H1 (cell line): ENCODE results near the gene HYAL1. TPM values are rescaled to one million over a fixed set of nuclear protein-coding genes. Genes with fewer than 3 reads are reported as not detected.

Source experiments
- BACH1 ChIP-seq: IDR thresholded peaks from 2 replicates; pipeline ENCODE4 v1.6.1; 2012; ENCODE audit warnings: low read length, improper control_type of control experiment
- CHD1 ChIP-seq: IDR thresholded peaks from 2 replicates; pipeline ENCODE4 v1.6.1; 2012; ENCODE audit warnings: low read depth, low read length, improper control_type of control experiment
- CHD2 ChIP-seq: IDR thresholded peaks from 2 replicates; pipeline ENCODE4 v1.6.1; 2012; ENCODE audit warnings: low read length, improper control_type of control experiment
- EZH2 ChIP-seq: fragments of 200-600 bp; sonication (generic); IDR thresholded peaks from 2 replicates; pipeline ENCODE4 v1.7.1; 2012; ENCODE audit warnings: low read depth, mild to moderate bottlenecking, moderate library complexity, low read length, inconsistent platforms; ENCODE audit not compliant: severe bottlenecking
- GTF2F1 ChIP-seq: IDR thresholded peaks from 2 replicates; pipeline ENCODE4 v1.6.1; 2012; ENCODE audit warnings: low read depth, low read length, improper control_type of control experiment, borderline replicate concordance
- HDAC6 ChIP-seq: IDR thresholded peaks from one replicate; pipeline ENCODE4 v1.7.1; 2012; ENCODE audit warnings: low read depth, mild to moderate bottlenecking, inconsistent platforms, low read length, moderate library complexity
- KDM1A ChIP-seq: fragments of 200-600, 300-600 bp; sonication (generic); IDR thresholded peaks from 2 replicates; pipeline ENCODE4 v1.7.1; 2016; ENCODE audit warnings: mild to moderate bottlenecking, low read length, borderline replicate concordance
- KDM5A ChIP-seq: fragments of 200-600 bp; IDR thresholded peaks from 2 replicates; pipeline ENCODE4 v1.7.1; 2012; ENCODE audit warnings: mild to moderate bottlenecking, low read length, inconsistent platforms, mixed read lengths
- NANOG ChIP-seq: IDR thresholded peaks from 2 replicates; pipeline ENCODE4 v1.6.1; 2011; ENCODE audit warnings: low read length, low read depth, mild to moderate bottlenecking, inconsistent platforms; ENCODE audit not compliant: insufficient read depth, poor library complexity, severe bottlenecking
- POLR2AphosphoS5 ChIP-seq: IDR thresholded peaks from 2 replicates; pipeline ENCODE4 v1.6.1; 2011; ENCODE audit warnings: low read depth, low read length
- POU5F1 ChIP-seq: IDR thresholded peaks from 2 replicates; pipeline ENCODE4 v1.6.1; 2011; ENCODE audit warnings: low read depth, mild to moderate bottlenecking, low read length, moderate library complexity
- RFX5 ChIP-seq: IDR thresholded peaks from 2 replicates; pipeline ENCODE4 v1.6.1; 2011; ENCODE audit warnings: low read depth, low read length, improper control_type of control experiment, borderline replicate concordance
- RNF2 ChIP-seq: fragments of 200-900, 300-1000 bp; sonication (generic); IDR thresholded peaks from 2 replicates; pipeline ENCODE4 v1.7.1; 2016; ENCODE audit warnings: borderline replicate concordance, low read depth, mild to moderate bottlenecking, antibody characterized with exemption, low read length; ENCODE audit not compliant: poor library complexity, severe bottlenecking; ENCODE audit errors: missing control alignments
- RXRA ChIP-seq: IDR thresholded peaks from 2 replicates; pipeline ENCODE4 v1.6.1; 2011; ENCODE audit warnings: low read depth, mild to moderate bottlenecking, low read length, moderate library complexity; ENCODE audit not compliant: insufficient read depth
- SIX5 ChIP-seq: IDR thresholded peaks from 2 replicates; pipeline ENCODE4 v1.6.1; 2011; ENCODE audit warnings: mild to moderate bottlenecking, low read depth, low read length
- SP1 ChIP-seq: IDR thresholded peaks from 2 replicates; pipeline ENCODE4 v1.6.1; 2011; ENCODE audit warnings: low read depth, low read length
- SP4 ChIP-seq: IDR thresholded peaks from 2 replicates; pipeline ENCODE4 v1.6.1; 2012; ENCODE audit warnings: low read length, inconsistent platforms
- SUZ12 ChIP-seq: fragments of 200-600 bp; sonication (generic); IDR thresholded peaks from 2 replicates; pipeline ENCODE4 v1.6.1; 2012; ENCODE audit warnings: mild to moderate bottlenecking, inconsistent platforms, low read length, moderate library complexity, mixed read lengths
- TAF7 ChIP-seq: optimal IDR thresholded peaks from 2 replicates; pipeline ENCODE3; 2011; ENCODE audit warnings: low read depth, mild to moderate bottlenecking, inconsistent platforms, low read length, moderate library complexity, borderline replicate concordance
- TCF12 ChIP-seq: IDR thresholded peaks from 2 replicates; pipeline ENCODE4 v1.6.1; 2011; ENCODE audit warnings: low read depth, mild to moderate bottlenecking, low read length
- polyA plus RNA-seq, 7 experiments: library from polyadenylated mRNA; depleted of rRNA in 3 of 7; stranded (reverse) in 5 of 7; unstranded in 2 of 7; fragments of >200 nt in 5 of 7; fragments of 200-250 nt in 2 of 7; gene quantifications; 1 replicate in 5 of 7; 2 replicates in 1 of 7; 4 replicates in 1 of 7; pipeline versions ENCODE4 v1.2.1 to v1.2.3, GENCODE V29; 2011 to 2013; ENCODE audit warnings: missing spikeins in 2 of 7, mixed read lengths in 2 of 7
- total RNA-seq: library from RNA; stranded (reverse); fragmentation: NEBNext Ultra II Directional; extraction: Animal tissue kit (Norgen Biotek cat#: 25700); gene quantifications from 2 replicates; pipeline ENCODE4 v1.2.1, GENCODE V29; 2021
- TF ChIP-seq, protein P1 (sequence below), 3 experiments: IDR thresholded peaks; 1 replicate in 2 of 3; 2 replicates in 1 of 3; pipeline versions ENCODE4 v1.5.1 to v1.6.1; 2011; ENCODE audit warnings: low read length in 3 of 3, mild to moderate bottlenecking in 3 of 3, inconsistent platforms in 2 of 3, low read depth in 1 of 3, moderate library complexity in 1 of 3; ENCODE audit not compliant: insufficient read depth in 1 of 3; ENCODE audit errors: control extremely low read depth in 1 of 3

Gene HYAL1
- total and polyA plus RNA-seq, 2 of the 8 experiments (the other 6 are each of a cell fraction or from before 2014, with no cell fraction given): 2.0 to 5.4 TPM

GRCh38 chr3:50264383-50264963 lies 38.9 kb downstream of the HYAL1 start (continued):
- TF ChIP-seq NANOG (peak; percentile 33), RFX5 (no peak), SUZ12 (no peak), SP1 (peak; percentile 52; the same call in 1 of the 2 replicates), GTF2F1 (no peak), POU5F1 (no peak), RXRA (no peak), TCF12 (no peak), KDM1A (no peak), POLR2AphosphoS5 (peak; percentile 11; the same call in 1 of the 2 replicates), EZH2 (no peak), BACH1 (no peak), CHD1 (no peak), RNF2 (no peak), SP4 (0 out of 2 replicates have a peak, but pooled peaks have one; percentile 34), KDM5A (no peak), CHD2 (no peak), TAF7 (no peak), SIX5 (no peak), HDAC6 (no peak)
- TF ChIP-seq, protein P1, sequence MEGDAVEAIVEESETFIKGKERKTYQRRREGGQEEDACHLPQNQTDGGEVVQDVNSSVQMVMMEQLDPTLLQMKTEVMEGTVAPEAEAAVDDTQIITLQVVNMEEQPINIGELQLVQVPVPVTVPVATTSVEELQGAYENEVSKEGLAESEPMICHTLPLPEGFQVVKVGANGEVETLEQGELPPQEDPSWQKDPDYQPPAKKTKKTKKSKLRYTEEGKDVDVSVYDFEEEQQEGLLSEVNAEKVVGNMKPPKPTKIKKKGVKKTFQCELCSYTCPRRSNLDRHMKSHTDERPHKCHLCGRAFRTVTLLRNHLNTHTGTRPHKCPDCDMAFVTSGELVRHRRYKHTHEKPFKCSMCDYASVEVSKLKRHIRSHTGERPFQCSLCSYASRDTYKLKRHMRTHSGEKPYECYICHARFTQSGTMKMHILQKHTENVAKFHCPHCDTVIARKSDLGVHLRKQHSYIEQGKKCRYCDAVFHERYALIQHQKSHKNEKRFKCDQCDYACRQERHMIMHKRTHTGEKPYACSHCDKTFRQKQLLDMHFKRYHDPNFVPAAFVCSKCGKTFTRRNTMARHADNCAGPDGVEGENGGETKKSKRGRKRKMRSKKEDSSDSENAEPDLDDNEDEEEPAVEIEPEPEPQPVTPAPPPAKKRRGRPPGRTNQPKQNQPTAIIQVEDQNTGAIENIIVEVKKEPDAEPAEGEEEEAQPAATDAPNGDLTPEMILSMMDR (IDR thresholded peaks at IDR 0.05; ENCODE audit: control extremely low read depth in 1 of 3, insufficient read depth in 1 of 3, low read depth in 1 of 3, low read length in 3 of 3): no peak
